ENCODE measurements around the gene SFTPD.
"Not testable (repeated sequence)": the region's sequence is repeated elsewhere in the genome, so short reads cannot be mapped to it uniquely, and the experiment has no call there.

The SFTPD gene

DNA sequence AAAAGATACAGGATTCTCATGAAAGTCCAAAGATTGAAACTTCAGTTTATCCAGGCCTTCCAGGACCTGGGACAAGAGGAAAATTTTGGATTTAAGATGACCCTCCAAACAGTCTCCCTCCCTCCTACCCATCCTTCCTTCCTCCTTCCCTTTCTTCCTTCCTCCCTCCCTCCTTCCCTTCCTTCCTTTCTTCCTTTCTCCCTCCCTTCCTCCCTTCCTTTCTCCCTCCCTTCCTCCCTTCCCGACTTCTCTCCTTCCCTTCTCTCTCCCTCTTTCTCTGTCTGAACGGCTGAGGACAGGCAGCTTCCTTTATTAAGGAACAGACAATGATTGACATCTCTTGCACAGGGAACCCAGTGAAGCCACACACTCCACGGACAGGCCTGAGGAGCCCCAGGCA is 23.3 kb downstream of the SFTPD start:
- DNase-seq (ENCODE audit: low read depth): no peak
- H3K4me3 ChIP-seq (ENCODE audit: low read depth, low read length): no peak overlapping the region
- TF ChIP-seq, protein P1, sequence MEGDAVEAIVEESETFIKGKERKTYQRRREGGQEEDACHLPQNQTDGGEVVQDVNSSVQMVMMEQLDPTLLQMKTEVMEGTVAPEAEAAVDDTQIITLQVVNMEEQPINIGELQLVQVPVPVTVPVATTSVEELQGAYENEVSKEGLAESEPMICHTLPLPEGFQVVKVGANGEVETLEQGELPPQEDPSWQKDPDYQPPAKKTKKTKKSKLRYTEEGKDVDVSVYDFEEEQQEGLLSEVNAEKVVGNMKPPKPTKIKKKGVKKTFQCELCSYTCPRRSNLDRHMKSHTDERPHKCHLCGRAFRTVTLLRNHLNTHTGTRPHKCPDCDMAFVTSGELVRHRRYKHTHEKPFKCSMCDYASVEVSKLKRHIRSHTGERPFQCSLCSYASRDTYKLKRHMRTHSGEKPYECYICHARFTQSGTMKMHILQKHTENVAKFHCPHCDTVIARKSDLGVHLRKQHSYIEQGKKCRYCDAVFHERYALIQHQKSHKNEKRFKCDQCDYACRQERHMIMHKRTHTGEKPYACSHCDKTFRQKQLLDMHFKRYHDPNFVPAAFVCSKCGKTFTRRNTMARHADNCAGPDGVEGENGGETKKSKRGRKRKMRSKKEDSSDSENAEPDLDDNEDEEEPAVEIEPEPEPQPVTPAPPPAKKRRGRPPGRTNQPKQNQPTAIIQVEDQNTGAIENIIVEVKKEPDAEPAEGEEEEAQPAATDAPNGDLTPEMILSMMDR (IDR thresholded peaks at IDR 0.05; ENCODE audit: low read depth, low read length, missing control alignments): no peak

DNA sequence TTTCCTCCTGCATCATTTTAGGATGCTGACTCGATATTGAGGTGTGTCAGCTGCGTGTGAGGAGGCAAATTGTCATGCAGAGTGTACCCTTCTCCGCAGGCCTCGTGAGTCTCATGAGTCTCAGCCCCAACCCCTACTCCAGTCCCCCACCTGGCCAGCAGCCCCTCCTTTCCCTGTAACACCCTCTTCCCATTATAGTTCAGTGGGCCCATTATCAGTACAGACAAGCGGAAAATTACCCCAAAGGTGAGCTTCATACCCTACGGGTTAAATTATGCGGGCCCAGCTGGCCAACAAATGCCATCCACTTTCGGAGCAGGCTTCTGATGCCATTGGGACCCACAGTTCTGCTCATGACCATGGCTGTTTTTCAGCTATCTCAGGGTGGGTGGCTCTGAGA is 25.2 kb downstream of the SFTPD start:
- TF ChIP-seq, protein P1 (IDR thresholded peaks at IDR 0.05; ENCODE audit: low read depth, low read length, missing control alignments): no peak
- DNase-seq (ENCODE audit: low read depth): no peak
- H3K4me3 ChIP-seq (ENCODE audit: low read depth, low read length): no peak overlapping the region

DNA sequence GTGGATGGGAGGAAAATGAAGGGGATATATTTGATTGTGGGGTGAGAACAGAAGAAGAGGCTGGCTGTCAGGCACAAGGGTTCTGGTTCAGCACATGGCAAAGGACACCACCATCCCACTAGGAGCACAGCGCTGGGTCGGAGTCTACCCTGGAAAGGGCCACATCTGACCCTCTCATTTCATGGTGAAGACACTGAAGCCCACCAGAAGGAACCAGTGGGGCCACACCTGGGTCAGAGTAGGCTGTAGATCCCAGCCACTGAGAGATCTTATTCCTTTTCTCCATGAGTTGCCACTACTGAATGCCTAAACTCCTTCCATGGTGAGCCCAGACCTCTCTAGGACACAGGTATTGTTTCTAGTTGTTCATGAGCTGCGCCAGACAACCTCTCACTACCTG is 25.8 kb downstream of the SFTPD start:
- TF ChIP-seq, protein P1 (IDR thresholded peaks at IDR 0.05; ENCODE audit: low read depth, low read length, missing control alignments): no peak
- no peak overlapping the region for H3K4me3 ChIP-seq (ENCODE audit: low read depth, low read length)
- DNase-seq (ENCODE audit: low read depth): no peak

DNA sequence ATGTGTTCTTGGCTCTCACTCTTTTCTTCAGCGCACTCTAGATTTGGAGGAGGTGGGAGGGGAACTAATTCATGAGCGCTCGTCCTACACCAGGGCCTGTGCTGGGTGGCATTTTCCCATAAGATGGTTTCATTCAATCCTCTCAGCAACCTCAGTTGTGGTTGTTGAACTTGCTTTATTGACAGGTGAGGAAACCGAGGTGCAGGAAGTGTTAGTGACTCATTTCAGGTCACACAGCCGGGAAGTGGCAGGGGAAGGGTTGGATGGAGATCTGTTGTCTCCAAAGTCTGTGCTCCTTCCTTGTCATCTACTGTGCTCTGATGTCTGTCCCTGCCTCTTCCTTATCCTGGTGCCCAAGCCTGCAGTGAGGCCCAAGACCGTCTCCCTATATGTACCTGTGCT is 26.9 kb downstream of the SFTPD start:
- H3K4me3 ChIP-seq (ENCODE audit: low read depth, low read length); DNase-seq (ENCODE audit: low read depth): not testable (repeated sequence)

DNA sequence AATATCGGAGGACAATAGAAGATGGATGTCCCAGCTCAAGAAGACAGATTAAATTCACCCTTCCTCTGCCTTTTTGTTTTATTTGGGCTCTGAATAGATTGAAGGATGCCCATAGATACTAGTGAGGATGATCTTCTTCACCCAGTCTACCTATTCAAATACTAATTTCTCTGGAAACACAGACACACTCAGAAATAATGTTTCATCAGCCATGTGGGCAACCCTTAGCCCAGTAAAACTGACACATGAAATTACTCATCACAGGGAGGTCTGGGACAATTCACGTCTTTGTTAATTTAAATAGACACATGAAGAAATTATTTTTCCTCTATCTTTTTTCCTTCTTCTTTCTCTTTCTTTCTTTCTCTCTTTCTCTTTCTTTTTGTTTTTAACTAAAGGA is 33.1 kb downstream of the SFTPD start:
- DNase-seq (ENCODE audit: low read depth); H3K4me3 ChIP-seq (ENCODE audit: low read depth, low read length): not testable (repeated sequence)

DNA sequence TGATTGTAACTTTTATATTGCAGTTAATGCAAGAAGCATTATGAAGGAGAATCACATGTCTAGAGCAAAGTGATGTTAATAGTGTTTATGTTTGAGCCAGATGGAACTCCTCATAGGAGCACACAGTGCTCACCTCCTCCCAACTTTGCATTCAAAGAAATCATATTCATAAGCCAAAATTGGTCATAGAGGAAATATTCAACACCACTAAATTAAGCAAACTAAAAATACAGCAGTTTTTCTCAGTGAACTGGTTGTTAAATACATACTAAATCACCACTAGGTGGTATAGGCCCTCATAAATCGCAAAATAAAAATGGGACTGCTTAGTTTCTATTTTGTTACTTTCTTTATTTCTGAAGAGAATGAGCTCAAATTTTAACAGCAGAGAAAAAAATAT is 34.4 kb downstream of the SFTPD start:
- DNase-seq (ENCODE audit: low read depth); H3K4me3 ChIP-seq (ENCODE audit: low read depth, low read length): not testable (repeated sequence)

DNA sequence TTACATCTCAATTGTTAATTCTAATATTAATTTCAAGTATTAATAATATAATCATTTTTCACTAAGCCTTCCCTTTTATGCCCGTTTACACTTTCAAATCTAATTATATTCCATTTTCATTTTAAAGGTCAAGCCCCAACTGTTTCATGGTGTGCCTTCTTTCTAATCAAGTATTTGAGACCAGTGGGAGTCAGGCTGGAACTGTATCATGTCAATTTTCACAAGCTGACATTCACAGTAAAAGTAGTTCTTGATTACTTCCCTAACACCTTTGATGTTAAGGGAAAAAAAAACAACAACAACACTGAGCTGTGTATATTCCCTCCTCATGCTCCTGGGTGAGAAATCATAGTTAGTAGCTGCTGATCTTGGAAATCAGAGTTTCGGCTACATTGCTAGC is 38.1 kb downstream of the SFTPD start:
- H3K4me3 ChIP-seq (ENCODE audit: low read depth, low read length): no peak overlapping the region
- TF ChIP-seq, protein P1 (IDR thresholded peaks at IDR 0.05; ENCODE audit: low read depth, low read length, missing control alignments): no peak
- DNase-seq (ENCODE audit: low read depth): no peak

DNA sequence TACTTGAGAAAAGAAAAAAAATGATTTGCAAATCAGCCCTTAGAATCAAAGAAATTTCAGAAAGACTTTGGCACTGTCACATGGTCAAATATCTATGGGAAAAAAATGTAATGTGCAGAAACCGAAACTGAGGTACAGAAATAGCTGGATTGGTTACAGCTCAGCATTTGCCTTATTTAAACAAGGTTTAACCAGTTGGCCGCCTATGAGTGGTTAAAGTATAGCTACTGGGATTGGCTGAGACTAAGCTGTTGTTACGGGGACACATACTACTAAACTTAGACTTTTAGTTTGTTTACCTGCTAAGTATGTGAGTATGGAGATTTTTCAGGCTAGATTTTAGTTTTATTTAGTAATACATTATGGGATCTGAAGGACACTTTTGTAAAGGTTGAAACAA is 38.6 kb downstream of the SFTPD start:
- TF ChIP-seq, protein P1 (IDR thresholded peaks at IDR 0.05; ENCODE audit: low read depth, low read length, missing control alignments): no peak
- no peak overlapping the region for H3K4me3 ChIP-seq (ENCODE audit: low read depth, low read length)
- no peak for DNase-seq (ENCODE audit: low read depth)
